Measurements from ENCODE around the gene TMEM253.

DNA sequence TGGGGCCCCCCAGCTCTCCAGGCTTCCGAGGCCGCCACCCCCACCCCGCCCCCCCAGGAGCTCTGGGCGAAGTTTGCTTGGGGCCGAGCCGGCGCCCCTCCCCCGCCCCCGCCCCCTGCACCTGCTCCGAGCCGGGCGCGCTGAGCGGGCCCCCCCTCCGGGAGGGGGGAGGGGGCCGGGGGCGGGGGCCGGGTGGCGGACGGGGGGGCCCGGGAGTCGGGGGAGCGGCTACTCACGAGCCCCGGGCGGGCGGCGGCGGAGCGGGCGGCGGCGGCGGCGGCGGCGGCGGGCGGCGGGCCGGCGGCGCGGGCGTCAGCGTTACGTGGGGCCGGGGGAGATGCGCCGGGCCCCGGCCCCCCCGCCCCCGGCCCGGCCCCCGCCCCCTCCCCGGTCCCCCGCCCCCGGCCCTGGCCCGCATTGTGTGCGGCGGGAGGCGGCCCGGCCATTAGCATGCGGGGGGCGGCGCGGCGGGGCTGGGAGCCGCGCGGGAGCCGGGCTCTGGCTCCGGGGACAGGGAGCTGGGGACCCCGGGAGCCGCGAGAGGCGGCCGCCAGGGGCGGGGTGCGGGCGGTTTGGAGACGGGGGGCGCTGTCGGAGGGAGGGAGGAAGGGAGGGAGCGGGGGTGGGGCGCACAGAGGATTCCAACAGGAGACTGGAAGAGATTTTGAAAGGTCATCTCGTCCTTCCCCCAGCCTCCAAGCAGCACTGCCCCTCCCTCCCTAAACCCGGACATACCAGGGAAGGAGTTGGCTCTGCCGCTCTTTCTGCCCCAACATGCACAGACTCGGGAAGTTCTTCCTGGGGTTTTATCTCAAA, 2.6 kb upstream of the TMEM253 start, which contains the start of gene ZNF219:
- TF ChIP-seq POLR2A (IDR thresholded peaks at IDR 0.05; ENCODE audit: borderline replicate concordance, extremely low read depth, insufficient read depth, insufficient read length): no peak
- TF ChIP-seq, protein P1, sequence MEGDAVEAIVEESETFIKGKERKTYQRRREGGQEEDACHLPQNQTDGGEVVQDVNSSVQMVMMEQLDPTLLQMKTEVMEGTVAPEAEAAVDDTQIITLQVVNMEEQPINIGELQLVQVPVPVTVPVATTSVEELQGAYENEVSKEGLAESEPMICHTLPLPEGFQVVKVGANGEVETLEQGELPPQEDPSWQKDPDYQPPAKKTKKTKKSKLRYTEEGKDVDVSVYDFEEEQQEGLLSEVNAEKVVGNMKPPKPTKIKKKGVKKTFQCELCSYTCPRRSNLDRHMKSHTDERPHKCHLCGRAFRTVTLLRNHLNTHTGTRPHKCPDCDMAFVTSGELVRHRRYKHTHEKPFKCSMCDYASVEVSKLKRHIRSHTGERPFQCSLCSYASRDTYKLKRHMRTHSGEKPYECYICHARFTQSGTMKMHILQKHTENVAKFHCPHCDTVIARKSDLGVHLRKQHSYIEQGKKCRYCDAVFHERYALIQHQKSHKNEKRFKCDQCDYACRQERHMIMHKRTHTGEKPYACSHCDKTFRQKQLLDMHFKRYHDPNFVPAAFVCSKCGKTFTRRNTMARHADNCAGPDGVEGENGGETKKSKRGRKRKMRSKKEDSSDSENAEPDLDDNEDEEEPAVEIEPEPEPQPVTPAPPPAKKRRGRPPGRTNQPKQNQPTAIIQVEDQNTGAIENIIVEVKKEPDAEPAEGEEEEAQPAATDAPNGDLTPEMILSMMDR (IDR thresholded peaks at IDR 0.05 in 2 of 3, conservative IDR thresholded peaks at IDR 0.05 in 1 of 3; ENCODE audit: borderline replicate concordance in 1 of 3, insufficient read depth in 1 of 3, low read depth in 2 of 3, low read length in 2 of 3): no peak
- TF ChIP-seq, protein P2, sequence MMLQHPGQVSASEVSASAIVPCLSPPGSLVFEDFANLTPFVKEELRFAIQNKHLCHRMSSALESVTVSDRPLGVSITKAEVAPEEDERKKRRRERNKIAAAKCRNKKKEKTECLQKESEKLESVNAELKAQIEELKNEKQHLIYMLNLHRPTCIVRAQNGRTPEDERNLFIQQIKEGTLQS (IDR thresholded peaks at IDR 0.05): no peak
- TF ChIP-seq, protein P3, sequence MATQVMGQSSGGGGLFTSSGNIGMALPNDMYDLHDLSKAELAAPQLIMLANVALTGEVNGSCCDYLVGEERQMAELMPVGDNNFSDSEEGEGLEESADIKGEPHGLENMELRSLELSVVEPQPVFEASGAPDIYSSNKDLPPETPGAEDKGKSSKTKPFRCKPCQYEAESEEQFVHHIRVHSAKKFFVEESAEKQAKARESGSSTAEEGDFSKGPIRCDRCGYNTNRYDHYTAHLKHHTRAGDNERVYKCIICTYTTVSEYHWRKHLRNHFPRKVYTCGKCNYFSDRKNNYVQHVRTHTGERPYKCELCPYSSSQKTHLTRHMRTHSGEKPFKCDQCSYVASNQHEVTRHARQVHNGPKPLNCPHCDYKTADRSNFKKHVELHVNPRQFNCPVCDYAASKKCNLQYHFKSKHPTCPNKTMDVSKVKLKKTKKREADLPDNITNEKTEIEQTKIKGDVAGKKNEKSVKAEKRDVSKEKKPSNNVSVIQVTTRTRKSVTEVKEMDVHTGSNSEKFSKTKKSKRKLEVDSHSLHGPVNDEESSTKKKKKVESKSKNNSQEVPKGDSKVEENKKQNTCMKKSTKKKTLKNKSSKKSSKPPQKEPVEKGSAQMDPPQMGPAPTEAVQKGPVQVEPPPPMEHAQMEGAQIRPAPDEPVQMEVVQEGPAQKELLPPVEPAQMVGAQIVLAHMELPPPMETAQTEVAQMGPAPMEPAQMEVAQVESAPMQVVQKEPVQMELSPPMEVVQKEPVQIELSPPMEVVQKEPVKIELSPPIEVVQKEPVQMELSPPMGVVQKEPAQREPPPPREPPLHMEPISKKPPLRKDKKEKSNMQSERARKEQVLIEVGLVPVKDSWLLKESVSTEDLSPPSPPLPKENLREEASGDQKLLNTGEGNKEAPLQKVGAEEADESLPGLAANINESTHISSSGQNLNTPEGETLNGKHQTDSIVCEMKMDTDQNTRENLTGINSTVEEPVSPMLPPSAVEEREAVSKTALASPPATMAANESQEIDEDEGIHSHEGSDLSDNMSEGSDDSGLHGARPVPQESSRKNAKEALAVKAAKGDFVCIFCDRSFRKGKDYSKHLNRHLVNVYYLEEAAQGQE (IDR thresholded peaks at IDR 0.05; ENCODE audit: low read depth): no peak
